ENCODE measurements around the gene SLC22A5. TPM values are rescaled to one million over a fixed set of nuclear protein-coding genes. Genes with fewer than 3 reads are reported as not detected.

The SLC22A5 gene
- total and polyA plus RNA-seq, 2 donors (not counting 3 experiments of a cell fraction or from before 2014, with no cell fraction given) = 3.6 to 9.3 TPM

DNA sequence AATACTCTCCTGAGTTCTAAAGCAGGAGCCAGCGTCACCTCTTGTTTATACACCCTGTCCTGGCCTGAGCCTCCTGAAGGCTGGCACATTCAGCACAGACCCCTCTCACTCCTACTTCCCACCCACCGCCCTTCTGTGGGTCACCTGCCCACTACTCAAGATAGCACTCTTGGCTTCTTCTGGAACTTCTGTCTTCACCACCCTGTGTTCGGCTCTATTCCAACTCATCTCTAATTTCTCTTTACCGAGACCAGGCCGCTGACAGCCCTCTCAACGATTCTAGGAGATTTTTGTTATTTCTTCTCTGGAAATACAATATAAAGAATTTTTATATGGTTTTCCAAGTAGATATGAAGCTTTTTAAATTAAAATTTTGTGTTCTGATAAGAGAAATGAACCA lies 63.6 kb downstream of the SLC22A5 start:
- no peaks in the 10 kb centered on the region for H3K27me3 ChIP-seq (ENCODE audit: control insufficient read depth in 2 of 2, insufficient read depth in 2 of 2, low read length in 2 of 2)
- dilution Hi-C loops (cut with MboI; ENCODE audit: extremely low pct_ligation_motif_present, low sequenced_read_pairs) (no loop called here), intact Hi-C loops (cut with micrococcal nuclease) (no loop called here)
- H3K9me1 ChIP-seq (replicated peaks; ENCODE audit: control insufficient read depth, extremely low read depth, insufficient read depth, low read length) = no peaks in the 10 kb centered on the region
- ChIA-PET POLR2A (no interaction called here), CTCF (interaction anchor here (0.6 kb wide), 1 partner anchor 34 kb away, joined by 3 read pairs; no protein-coding TSS in a partner anchor)
- TF ChIP-seq EZH2 (IDR thresholded peaks at IDR 0.05; ENCODE audit: borderline replicate concordance, low read depth, low read length, severe bottlenecking) = no peak
- no peak for TF ChIP-seq MYC (IDR thresholded peaks at IDR 0.05; ENCODE audit: low read depth, low read length)
- TF ChIP-seq, protein P1, sequence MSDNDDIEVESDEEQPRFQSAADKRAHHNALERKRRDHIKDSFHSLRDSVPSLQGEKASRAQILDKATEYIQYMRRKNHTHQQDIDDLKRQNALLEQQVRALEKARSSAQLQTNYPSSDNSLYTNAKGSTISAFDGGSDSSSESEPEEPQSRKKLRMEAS (IDR thresholded peaks at IDR 0.05; ENCODE audit: insufficient read depth, insufficient read length) = no peak
- no peak for TF ChIP-seq POLR2AphosphoS5 (IDR thresholded peaks at IDR 0.05; ENCODE audit: insufficient read depth, low read depth, low read length)
- no peak for TF ChIP-seq FOS (IDR thresholded peaks at IDR 0.05; ENCODE audit: borderline replicate concordance, insufficient read depth, low read length)
- TF ChIP-seq GATA2 (IDR thresholded peaks at IDR 0.05; ENCODE audit: insufficient read depth, insufficient read length, low read depth, low read length) = no peak
- TF ChIP-seq POLR2A (IDR thresholded peaks at IDR 0.05; ENCODE audit: low read depth, low read length) = no peak
- TF ChIP-seq, protein P2, sequence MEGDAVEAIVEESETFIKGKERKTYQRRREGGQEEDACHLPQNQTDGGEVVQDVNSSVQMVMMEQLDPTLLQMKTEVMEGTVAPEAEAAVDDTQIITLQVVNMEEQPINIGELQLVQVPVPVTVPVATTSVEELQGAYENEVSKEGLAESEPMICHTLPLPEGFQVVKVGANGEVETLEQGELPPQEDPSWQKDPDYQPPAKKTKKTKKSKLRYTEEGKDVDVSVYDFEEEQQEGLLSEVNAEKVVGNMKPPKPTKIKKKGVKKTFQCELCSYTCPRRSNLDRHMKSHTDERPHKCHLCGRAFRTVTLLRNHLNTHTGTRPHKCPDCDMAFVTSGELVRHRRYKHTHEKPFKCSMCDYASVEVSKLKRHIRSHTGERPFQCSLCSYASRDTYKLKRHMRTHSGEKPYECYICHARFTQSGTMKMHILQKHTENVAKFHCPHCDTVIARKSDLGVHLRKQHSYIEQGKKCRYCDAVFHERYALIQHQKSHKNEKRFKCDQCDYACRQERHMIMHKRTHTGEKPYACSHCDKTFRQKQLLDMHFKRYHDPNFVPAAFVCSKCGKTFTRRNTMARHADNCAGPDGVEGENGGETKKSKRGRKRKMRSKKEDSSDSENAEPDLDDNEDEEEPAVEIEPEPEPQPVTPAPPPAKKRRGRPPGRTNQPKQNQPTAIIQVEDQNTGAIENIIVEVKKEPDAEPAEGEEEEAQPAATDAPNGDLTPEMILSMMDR (IDR thresholded peaks at IDR 0.05; ENCODE audit: extremely low read depth in 1 of 2, insufficient read depth in 1 of 2, low read depth in 1 of 2, low read length in 2 of 2) = no peak
- no peak for TF ChIP-seq JUN (IDR thresholded peaks at IDR 0.05; ENCODE audit: borderline replicate concordance, insufficient read depth, insufficient read length, low read depth)
- H3K4me2 ChIP-seq (ENCODE audit: insufficient read depth, low read length) = no peak overlapping the region
- no peaks in the 10 kb centered on the region for H3K36me3 ChIP-seq (ENCODE audit: control insufficient read depth in 2 of 2, extremely low read depth in 1 of 2, insufficient read depth in 2 of 2, low read length in 2 of 2)
- H3K79me2 ChIP-seq (ENCODE audit: control insufficient read depth, insufficient read depth, low read length) = no peaks in the 10 kb centered on the region
- FAIRE-seq = no peak
- no peaks in the 10 kb centered on the region for H3K9me3 ChIP-seq (replicated peaks; ENCODE audit: control insufficient read depth, insufficient read depth, low read length)
- no peaks in the 10 kb centered on the region for H4K20me1 ChIP-seq (replicated peaks; ENCODE audit: control insufficient read depth, extremely low read depth, insufficient read depth, low read length)
- H3K4me3 ChIP-seq (replicated peaks in 1 of 3; ENCODE audit: insufficient read depth in 1 of 3, low read depth in 1 of 3, low read length in 3 of 3) = no peak overlapping the region
- H2AFZ ChIP-seq (ENCODE audit: low read depth, low read length) = no peak overlapping the region
- H3K9ac ChIP-seq (replicated peaks; ENCODE audit: extremely low read depth, insufficient read depth, low read length) = no peak overlapping the region
- no peak overlapping the region for H3K27ac ChIP-seq (ENCODE audit: insufficient read depth, low read depth, low read length)
- H3K4me1 ChIP-seq (ENCODE audit: control insufficient read depth, extremely low read depth, insufficient read depth, low read length) = no peaks in the 10 kb centered on the region
- DNase-seq (ENCODE audit: low read depth, low spot score) = no peak
- no TSS peak for BruUV-seq (replicated peaks)
